ENCODE measurements around the gene PDCD6IP. TPM values are rescaled to one million over a fixed set of nuclear protein-coding genes. Genes with fewer than 3 reads are reported as not detected.

The PDCD6IP gene
- total RNA-seq, 1 donor from 2014 or later: 184 TPM

DNA sequence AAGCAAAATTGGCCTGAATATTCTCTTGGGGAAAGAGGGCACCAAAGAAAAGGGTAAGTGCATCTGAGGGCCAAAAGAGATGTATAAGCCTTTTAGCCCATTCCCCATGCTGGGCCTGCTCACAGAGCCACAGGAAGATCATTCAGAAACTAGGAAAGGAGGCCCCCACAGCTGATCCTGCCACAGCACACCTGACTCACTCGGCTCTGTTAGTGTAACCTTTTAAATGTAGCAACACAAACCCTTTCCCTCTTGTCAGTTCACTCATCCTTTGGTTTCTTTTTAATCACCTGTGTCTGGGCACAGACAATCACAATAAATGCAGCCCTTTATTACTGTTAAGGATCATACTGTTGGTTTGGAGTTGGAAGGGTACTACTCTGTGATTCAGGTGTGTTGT lies 69.9 kb downstream of the PDCD6IP start:
- peaks cover 0 to 22% of the 10 kb centered on the region in 2 donors for H3K36me3 ChIP-seq
- DNase-seq (ENCODE audit: extremely low spot score in 2 of 2): no peak
- no peaks in the 10 kb centered on the region for H3K27me3 ChIP-seq
- no peak overlapping the region for H3K27ac ChIP-seq
- no peak for TF ChIP-seq POLR2AphosphoS5 (IDR thresholded peaks at IDR 0.05; ENCODE audit: insufficient read depth in 1 of 2, low read depth in 1 of 2)
- no peak for TF ChIP-seq CTCF (IDR thresholded peaks at IDR 0.05)
- TF ChIP-seq POLR2A (IDR thresholded peaks at IDR 0.05): no peak
- H3K4me3 ChIP-seq: no peak overlapping the region
- intact Hi-C loops (cut with DNase I): no loop called here
- H3K9me3 ChIP-seq: no peaks in the 10 kb centered on the region
- H3K4me1 ChIP-seq: no peaks in the 10 kb centered on the region

- intact Hi-C loops (cut with DNase I): no loop called here
- Histone ChIP-seq H3K27ac (no peak overlapping the region), H3K4me3 (no peak overlapping the region), H3K27me3 (no peaks in the 10 kb centered on the region), H3K4me1 (no peaks in the 10 kb centered on the region), H3K9me3 (no peaks in the 10 kb centered on the region), H3K36me3 (peaks cover 0 to 14% of the 10 kb centered on the region in 2 donors)
- TF ChIP-seq POLR2AphosphoS5 (IDR thresholded peaks at IDR 0.05; ENCODE audit: insufficient read depth in 1 of 2, low read depth in 1 of 2) (no peak), CTCF (IDR thresholded peaks at IDR 0.05) (no peak), POLR2A (IDR thresholded peaks at IDR 0.05) (no peak)
- no peak for DNase-seq (ENCODE audit: extremely low spot score in 2 of 2)
These were observed 71.5 kb downstream of the PDCD6IP start for GRCh38 chr3:33869977-33870376.

- Histone ChIP-seq H3K27ac (no peak overlapping the region), H3K4me3 (no peak overlapping the region), H3K36me3 (no peaks in the 10 kb centered on the region), H3K9me3 (no peaks in the 10 kb centered on the region), H3K4me1 (no peaks in the 10 kb centered on the region), H3K27me3 (no peaks in the 10 kb centered on the region)
- intact Hi-C loops (cut with DNase I): no loop called here
- no peak for DNase-seq (ENCODE audit: extremely low spot score in 2 of 2)
- TF ChIP-seq POLR2A (IDR thresholded peaks at IDR 0.05): no peak
- TF ChIP-seq POLR2AphosphoS5 (IDR thresholded peaks at IDR 0.05; ENCODE audit: insufficient read depth in 1 of 2, low read depth in 1 of 2): no peak
- no peak for TF ChIP-seq CTCF (IDR thresholded peaks at IDR 0.05)
These were observed 76.4 kb downstream of the PDCD6IP start for GRCh38 chr3:33874815-33875214.

- DNase-seq (ENCODE audit: extremely low spot score in 2 of 2): no peak
- Histone ChIP-seq H3K4me3 (no peak overlapping the region), H3K9me3 (no peaks in the 10 kb centered on the region), H3K27me3 (no peaks in the 10 kb centered on the region), H3K36me3 (no peaks in the 10 kb centered on the region), H3K4me1 (no peaks in the 10 kb centered on the region), H3K27ac (no peak overlapping the region)
- intact Hi-C loops (cut with DNase I): no loop called here
- no peak for TF ChIP-seq CTCF (IDR thresholded peaks at IDR 0.05)
- TF ChIP-seq POLR2A (IDR thresholded peaks at IDR 0.05): no peak
- no peak for TF ChIP-seq POLR2AphosphoS5 (IDR thresholded peaks at IDR 0.05; ENCODE audit: insufficient read depth in 1 of 2, low read depth in 1 of 2)
These were observed 77.2 kb downstream of the PDCD6IP start for GRCh38 chr3:33875680-33876079.

DNA sequence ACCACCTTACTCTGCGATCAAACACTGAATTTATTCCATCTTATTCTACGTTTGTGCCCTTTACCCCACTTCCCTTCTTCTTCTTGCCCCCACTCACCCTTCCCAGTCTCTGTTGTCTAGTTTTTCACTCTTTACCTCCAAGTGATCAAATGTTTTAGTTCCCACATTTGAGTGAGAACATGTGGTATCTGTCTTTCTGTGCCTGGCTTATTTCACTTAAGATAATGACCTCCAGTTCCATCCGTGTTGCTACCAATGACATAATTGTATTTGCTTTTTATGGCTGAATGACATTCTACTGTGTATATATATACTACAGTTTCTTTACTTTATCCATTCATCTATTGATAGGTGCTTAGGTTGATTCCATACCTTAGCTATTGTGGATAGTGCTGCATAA lies 78.8 kb downstream of the PDCD6IP start:
- H3K4me1 ChIP-seq: no peaks in the 10 kb centered on the region
- DNase-seq (ENCODE audit: extremely low spot score in 2 of 2): no peak
- no peaks in the 10 kb centered on the region for H3K36me3 ChIP-seq
- no peaks in the 10 kb centered on the region for H3K27me3 ChIP-seq
- H3K9me3 ChIP-seq: no peaks in the 10 kb centered on the region
- intact Hi-C loops (cut with DNase I): no loop called here
- H3K4me3 ChIP-seq: no peak overlapping the region
- no peak for TF ChIP-seq POLR2AphosphoS5 (IDR thresholded peaks at IDR 0.05; ENCODE audit: insufficient read depth in 1 of 2, low read depth in 1 of 2)
- no peak for TF ChIP-seq POLR2A (IDR thresholded peaks at IDR 0.05)
- TF ChIP-seq CTCF (IDR thresholded peaks at IDR 0.05): no peak
- H3K27ac ChIP-seq: no peak overlapping the region
